ENCODE data around the gene METTL25B. TPM values are rescaled to one million over a fixed set of nuclear protein-coding genes. Genes with fewer than 3 reads are reported as not detected.

The METTL25B gene
- total and polyA plus RNA-seq, 10 of the 15 experiments (the other 5 are each of a cell fraction or from before 2014, with no cell fraction given): 5.9 to 25.2 (median 13.5) TPM

- no peak for TF ChIP-seq SMAD5 (IDR thresholded peaks at IDR 0.05; ENCODE audit: low read depth)
- no peak for TF ChIP-seq ATF2 (IDR thresholded peaks at IDR 0.05; ENCODE audit: low read length)
- TF ChIP-seq RCOR1 (conservative IDR thresholded peaks at IDR 0.05; ENCODE audit: low read depth, low read length): no peak
- TF ChIP-seq POLR2A (IDR thresholded peaks at IDR 0.05; ENCODE audit: low read depth, low read length): no peak
- no peak for TF ChIP-seq PML (IDR thresholded peaks at IDR 0.05; ENCODE audit: low read length)
- TF ChIP-seq NR2F1 (conservative IDR thresholded peaks at IDR 0.05): no peak
- TF ChIP-seq HDAC6 (IDR thresholded peaks at IDR 0.05; ENCODE audit: unreplicated experiment): no peak
Observed at GRCh38 chr1:156760092-156760795, 32.0 kb downstream of the METTL25B start (continued).

- DNase-seq (ENCODE audit: low read depth, low spot score) (no peak), ATAC-seq (no peak), FAIRE-seq (no peak)
- no TSS peak for BruUV-seq (replicated peaks)
- no peaks in the 10 kb centered on the region for H3K4me1 ChIP-seq (ENCODE audit: control insufficient read depth, insufficient read depth, low read length)
- no peaks in the 10 kb centered on the region for H3K79me2 ChIP-seq (ENCODE audit: control insufficient read depth, insufficient read depth, low read length)
- ChIA-PET RAD21 (ENCODE audit: unreplicated experiment) (no interaction called here), CTCF (interaction anchor here (1.2 kb wide), 1 partner anchor 35 kb away, joined by 4 read pairs; no protein-coding TSS in a partner anchor), POLR2A (no interaction called here), SMC1A (ENCODE audit: uncharacterized antibody, unreplicated experiment) (interaction anchor here (0.6 to 1.3 kb wide), 2 partner anchors 9 to 31 kb away, joined by 3 to 4 read pairs; no protein-coding TSS in a partner anchor)
- no peaks in the 10 kb centered on the region for H3K27me3 ChIP-seq (replicated peaks in 1 of 2; ENCODE audit: control insufficient read depth in 2 of 2, insufficient read depth in 2 of 2, low read length in 1 of 2)
- H3K36me3 ChIP-seq (ENCODE audit: control insufficient read depth in 2 of 2, insufficient read depth in 2 of 2, low read length in 1 of 2): no peaks in the 10 kb centered on the region
- no peak overlapping the region for H3K4me2 ChIP-seq (ENCODE audit: control insufficient read depth, insufficient read depth)
- H3K9me3 ChIP-seq (replicated peaks; ENCODE audit: control insufficient read depth, insufficient read depth, low read length): no peaks in the 10 kb centered on the region
- H4K20me1 ChIP-seq (ENCODE audit: control insufficient read depth, insufficient read depth): no peaks in the 10 kb centered on the region
- no peak overlapping the region for H3K27ac ChIP-seq (ENCODE audit: control insufficient read depth, insufficient read depth)
- H2AFZ ChIP-seq (ENCODE audit: control insufficient read depth, low read depth, low read length): no peak overlapping the region
- intact Hi-C loops (cut with micrococcal nuclease; ENCODE audit: unreplicated experiment): no loop called here
- H3K4me3 ChIP-seq: no peak overlapping the region
- WGBS (ENCODE audit: insufficient coverage, insufficient replicate concordance, low lambda C conversion rate, missing lambda C conversion rate): 80% methylated on average over 4 of the region's 4 CpGs
- in situ Hi-C loops (cut with MboI): no loop called here
- H3K9ac ChIP-seq (ENCODE audit: control insufficient read depth, insufficient read depth, low read length): no peak overlapping the region
- TF ChIP-seq SMAD5 (IDR thresholded peaks at IDR 0.05; ENCODE audit: low read depth): no peak
- TF ChIP-seq WRNIP1 (IDR thresholded peaks at IDR 0.05; ENCODE audit: borderline replicate concordance, low read depth, low read length): no peak
- no peak for TF ChIP-seq PRDM15 (CRISPR knock-in tag; IDR thresholded peaks at IDR 0.05)
- no peak for TF ChIP-seq TCF12 (IDR thresholded peaks at IDR 0.05; ENCODE audit: low read depth, low read length)
- TF ChIP-seq HDAC2 (IDR thresholded peaks at IDR 0.05): no peak
- TF ChIP-seq SIX5 (IDR thresholded peaks at IDR 0.05; ENCODE audit: low read depth, low read length, severe bottlenecking): no peak
- no peak for TF ChIP-seq SP1 (IDR thresholded peaks at IDR 0.05; ENCODE audit: low read depth, low read length)
- no peak for TF ChIP-seq BHLHE40 (IDR thresholded peaks at IDR 0.05; ENCODE audit: borderline replicate concordance in 1 of 2, low read depth in 2 of 2, low read length in 1 of 2)
- TF ChIP-seq ZNF592 (IDR thresholded peaks at IDR 0.05): no peak
- TF ChIP-seq IRF4 (IDR thresholded peaks at IDR 0.05; ENCODE audit: low read depth, low read length): no peak
Observed at GRCh38 chr1:156760796-156761104, 32.5 kb downstream of the METTL25B start.

Measured in GM12878 (cell line).